GM12872 (cell line): Measurements from ENCODE around the gene ENO4.

Experiments used
- CTCF ChIP-seq: IDR thresholded peaks from 3 replicates; pipeline ENCODE4 v1.5.1; 2011; ENCODE audit warnings: low read depth, mild to moderate bottlenecking, low read length, moderate library complexity; ENCODE audit not compliant: insufficient read depth

Gene ENO4

GRCh38 chr10:116853701-116854100 is 4.4 kb downstream of the ENO4 start:
- TF ChIP-seq CTCF: no peak

DNA sequence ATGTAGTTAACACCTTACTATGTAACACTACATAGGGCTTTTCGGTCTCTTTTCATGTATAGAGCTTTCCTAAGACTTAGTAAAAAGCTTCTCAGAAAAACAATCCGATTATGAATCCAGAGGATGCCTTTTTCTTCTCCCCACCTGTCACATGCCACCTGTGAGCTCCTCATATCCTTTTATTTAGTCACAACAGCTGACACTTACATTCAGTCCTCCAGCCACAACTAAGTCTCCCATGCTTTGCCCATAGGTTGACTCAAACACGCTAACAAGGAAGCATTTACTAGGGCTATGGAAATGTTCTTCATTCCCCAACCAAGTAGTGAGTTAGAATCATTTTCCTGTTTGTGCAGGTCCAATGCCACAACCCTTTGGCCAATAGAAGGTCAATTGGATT is 7.9 kb downstream of the ENO4 start:
- TF ChIP-seq CTCF: no peak

- TF ChIP-seq CTCF: no peak
Observed at GRCh38 chr10:116861796-116862195, 12.5 kb downstream of the ENO4 start.

- TF ChIP-seq CTCF: no peak
Observed at GRCh38 chr10:116864436-116864835, 15.1 kb downstream of the ENO4 start.

- no peak for TF ChIP-seq CTCF
Observed at GRCh38 chr10:116866066-116866465, 16.8 kb downstream of the ENO4 start.

DNA sequence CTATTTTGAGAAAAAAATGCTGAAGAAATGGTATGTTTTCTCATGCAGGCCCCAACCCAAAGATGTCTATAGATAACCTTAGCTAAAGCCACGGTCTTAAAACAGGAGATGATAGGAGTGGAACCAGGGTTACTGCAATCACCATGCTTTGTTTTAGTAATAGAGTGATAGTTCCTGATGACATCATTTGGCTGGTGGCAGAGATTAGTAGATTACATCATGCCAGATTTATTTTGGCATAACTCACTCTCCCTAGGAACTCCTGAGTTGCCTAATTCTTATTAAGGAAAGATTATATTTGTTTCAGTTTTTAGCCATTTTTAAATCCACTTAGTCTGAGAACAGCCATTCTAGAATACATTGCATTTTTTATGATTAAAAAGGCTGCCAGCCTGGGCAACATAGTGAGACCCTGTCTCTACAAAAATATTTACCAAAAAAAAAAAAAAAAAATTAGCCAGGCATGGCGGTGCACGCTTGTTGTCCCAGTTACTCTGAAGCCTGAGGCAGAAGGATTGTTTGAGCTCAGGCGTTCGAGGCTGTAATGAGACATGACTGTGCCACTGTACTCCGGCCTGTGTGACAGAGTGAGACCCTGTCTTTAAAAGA is 17.8 kb downstream of the ENO4 start:
- no peak for TF ChIP-seq CTCF

GRCh38 chr10:116868198-116868676 is 18.9 kb downstream of the ENO4 start:
- no peak for TF ChIP-seq CTCF
